Measurements from ENCODE around the gene EPRS1.
A peak's percentile ranks its signal among the peaks of the same experiment; 100 is the strongest.
"Not testable (repeated sequence)": the region's sequence is repeated elsewhere in the genome, so short reads cannot be mapped to it uniquely, and the experiment has no call there.

EPRS1 gene

DNA sequence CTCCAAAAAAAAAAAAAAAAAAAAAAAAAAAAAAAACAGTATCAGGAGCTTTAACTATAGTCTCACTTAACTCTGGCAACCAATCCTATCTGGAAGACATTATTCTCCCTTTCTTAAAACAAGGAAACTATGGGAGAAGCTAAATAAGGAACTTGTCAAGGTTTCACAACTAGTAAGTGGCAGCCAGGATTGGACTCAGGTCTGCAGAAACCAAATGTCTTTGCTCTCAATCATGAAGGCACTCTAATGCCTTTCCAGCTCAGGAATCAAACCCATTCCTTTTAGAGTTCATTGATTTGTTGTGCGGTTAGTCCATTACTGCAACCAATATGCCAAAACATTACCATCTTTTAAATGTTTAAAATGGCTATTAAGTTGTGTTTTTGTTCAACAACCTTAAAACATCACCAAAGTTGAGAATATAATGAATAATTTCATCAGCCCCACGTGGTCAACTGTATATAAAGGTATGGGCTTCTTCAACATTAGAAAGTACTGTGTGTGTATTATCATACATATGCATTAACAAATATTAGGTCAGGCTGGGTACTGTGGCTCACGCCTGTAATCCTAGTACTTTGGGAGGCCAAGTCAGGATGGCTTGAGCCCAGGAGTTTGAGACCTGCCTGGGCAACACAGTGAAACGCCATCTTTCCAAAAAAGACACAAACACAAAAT lies 1.5 kb downstream of the EPRS1 start:
- Mint-ChIP-seq H3K27me3 (ENCODE audit: low read depth) (no peaks in the 10 kb centered on the region), H3K27ac (peak overlapping the region in 2 of 3 experiments; percentile 39 to 81), H3K36me3 (ENCODE audit: low read depth) (no peaks in the 10 kb centered on the region), H3K9me3 (no peaks in the 10 kb centered on the region), H3K4me1 (peaks cover 19% of the 10 kb centered on the region), H3K4me3 (peak overlapping the region; percentile 92 to 93 (median 93))
- TF ChIP-seq, protein P1, sequence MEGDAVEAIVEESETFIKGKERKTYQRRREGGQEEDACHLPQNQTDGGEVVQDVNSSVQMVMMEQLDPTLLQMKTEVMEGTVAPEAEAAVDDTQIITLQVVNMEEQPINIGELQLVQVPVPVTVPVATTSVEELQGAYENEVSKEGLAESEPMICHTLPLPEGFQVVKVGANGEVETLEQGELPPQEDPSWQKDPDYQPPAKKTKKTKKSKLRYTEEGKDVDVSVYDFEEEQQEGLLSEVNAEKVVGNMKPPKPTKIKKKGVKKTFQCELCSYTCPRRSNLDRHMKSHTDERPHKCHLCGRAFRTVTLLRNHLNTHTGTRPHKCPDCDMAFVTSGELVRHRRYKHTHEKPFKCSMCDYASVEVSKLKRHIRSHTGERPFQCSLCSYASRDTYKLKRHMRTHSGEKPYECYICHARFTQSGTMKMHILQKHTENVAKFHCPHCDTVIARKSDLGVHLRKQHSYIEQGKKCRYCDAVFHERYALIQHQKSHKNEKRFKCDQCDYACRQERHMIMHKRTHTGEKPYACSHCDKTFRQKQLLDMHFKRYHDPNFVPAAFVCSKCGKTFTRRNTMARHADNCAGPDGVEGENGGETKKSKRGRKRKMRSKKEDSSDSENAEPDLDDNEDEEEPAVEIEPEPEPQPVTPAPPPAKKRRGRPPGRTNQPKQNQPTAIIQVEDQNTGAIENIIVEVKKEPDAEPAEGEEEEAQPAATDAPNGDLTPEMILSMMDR (IDR thresholded peaks at IDR 0.05; ENCODE audit: unreplicated experiment in 3 of 3) = no peak

GRCh38 chr1:220043646-220044045 lies 2.7 kb downstream of the EPRS1 start:
- Mint-ChIP-seq H3K36me3 (ENCODE audit: low read depth) (peaks cover 6% of the 10 kb centered on the region), H3K9me3 (no peaks in the 10 kb centered on the region)
- TF ChIP-seq, protein P1 (IDR thresholded peaks at IDR 0.05; ENCODE audit: unreplicated experiment in 3 of 3) = no peak

DNA sequence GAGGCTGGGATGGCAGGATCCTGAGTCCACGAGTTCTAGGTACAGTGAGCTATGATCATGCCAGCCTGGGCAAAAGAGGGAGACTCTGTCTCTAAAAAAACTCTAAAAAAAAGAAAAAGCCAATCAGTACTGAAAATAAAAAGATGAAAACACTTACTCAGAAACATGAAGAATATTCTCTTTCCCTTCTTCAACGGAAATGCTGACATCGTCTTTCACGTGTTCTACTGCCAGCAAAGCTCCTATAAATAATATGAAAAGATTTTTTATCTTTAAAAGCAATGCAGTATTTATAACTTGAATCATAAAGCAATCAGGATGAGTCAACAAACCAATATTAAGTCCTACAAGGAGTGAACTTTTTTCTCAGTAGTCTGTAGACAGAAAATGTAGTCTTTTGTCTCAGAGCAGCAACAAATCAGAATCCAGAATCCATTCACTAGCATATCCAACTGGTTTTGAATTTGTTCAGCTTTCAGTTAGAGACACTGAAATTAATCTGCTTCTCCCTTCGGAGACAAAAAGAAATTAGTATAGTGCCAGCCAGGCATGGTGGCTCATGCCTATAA lies 6.2 kb downstream of the EPRS1 start:
- TF ChIP-seq, protein P1 (IDR thresholded peaks at IDR 0.05; ENCODE audit: unreplicated experiment in 3 of 3) = no peak
- Mint-ChIP-seq H3K27me3 (ENCODE audit: low read depth) (no peaks in the 10 kb centered on the region), H3K9me3 (no peaks in the 10 kb centered on the region), H3K4me1 (peaks cover 7% of the 10 kb centered on the region), H3K36me3 (ENCODE audit: low read depth) (peaks cover 21% of the 10 kb centered on the region), H3K4me3 (no peak overlapping the region), H3K27ac (no peak overlapping the region)

More at GRCh38 chr1:220043646-220044045, 2.7 kb downstream of the EPRS1 start:
- Mint-ChIP-seq H3K4me3 (peak overlapping the region; percentile 31 to 68 (median 65)), H3K4me1 (peaks cover 19% of the 10 kb centered on the region), H3K27ac (peak overlapping the region in 1 of 3 experiments; percentile 19), H3K27me3 (ENCODE audit: low read depth) (no peaks in the 10 kb centered on the region)

DNA sequence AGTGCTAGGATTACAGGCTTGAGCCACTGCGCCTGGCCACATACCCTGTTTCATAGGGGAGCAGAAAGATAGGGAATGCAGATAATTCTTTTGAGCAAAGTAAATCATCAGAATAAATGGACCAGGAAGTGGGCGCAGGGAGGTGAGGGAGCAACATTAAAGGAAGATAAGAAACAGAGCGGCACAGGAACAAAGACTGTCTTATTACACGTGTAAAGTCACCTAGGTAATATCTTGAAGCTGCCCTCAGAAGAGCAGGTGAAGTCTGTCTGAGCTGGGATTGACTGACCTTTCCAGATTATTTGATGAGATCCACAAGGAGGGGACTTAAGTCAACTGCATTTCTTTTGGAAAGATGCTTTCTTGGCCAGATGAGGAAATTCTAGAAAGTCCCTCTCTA lies 7.7 kb downstream of the EPRS1 start:
- TF ChIP-seq, protein P1 (IDR thresholded peaks at IDR 0.05; ENCODE audit: unreplicated experiment in 3 of 3) = no peak

GRCh38 chr1:220037810-220038209 lies 8.5 kb downstream of the EPRS1 start:
- H3K4me1 Mint-ChIP-seq; H3K4me3 Mint-ChIP-seq; H3K9me3 Mint-ChIP-seq; H3K27ac Mint-ChIP-seq; H3K27me3 Mint-ChIP-seq (ENCODE audit: low read depth): not testable (repeated sequence)
- H3K36me3 Mint-ChIP-seq (ENCODE audit: low read depth) = peaks cover 31% of the 10 kb centered on the region

More for the DNA sequence above, 7.7 kb downstream of the EPRS1 start:
- H3K27me3 Mint-ChIP-seq (ENCODE audit: low read depth) = no peaks in the 10 kb centered on the region
- H3K4me1 Mint-ChIP-seq = peaks cover 4% of the 10 kb centered on the region
- H3K36me3 Mint-ChIP-seq (ENCODE audit: low read depth) = peaks cover 28% of the 10 kb centered on the region
- no peak overlapping the region for H3K4me3 Mint-ChIP-seq
- H3K9me3 Mint-ChIP-seq = no peaks in the 10 kb centered on the region
- no peak overlapping the region for H3K27ac Mint-ChIP-seq

DNA sequence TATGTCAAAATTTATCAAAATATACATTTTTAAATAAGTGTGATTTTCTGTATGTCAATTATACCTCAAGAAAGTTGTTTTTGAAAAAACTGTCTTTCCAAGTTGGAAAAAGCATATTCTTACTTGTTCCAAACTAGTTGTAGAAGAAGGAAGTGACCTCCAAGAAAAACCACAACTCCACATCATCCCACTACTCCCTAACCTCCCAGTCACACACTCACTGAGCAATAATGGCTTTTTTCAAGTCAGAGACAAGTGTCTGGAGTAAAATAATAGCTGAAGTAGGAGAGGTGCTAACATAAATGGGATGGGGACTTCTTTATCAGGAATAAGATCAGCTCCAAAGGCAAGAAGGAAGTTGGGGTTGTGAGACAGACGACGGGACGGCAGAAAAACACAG lies 13.4 kb downstream of the EPRS1 start:
- Mint-ChIP-seq H3K9me3 (no peaks in the 10 kb centered on the region), H3K4me3 (no peak overlapping the region), H3K4me1 (no peaks in the 10 kb centered on the region), H3K27ac (no peak overlapping the region), H3K36me3 (ENCODE audit: low read depth) (peaks cover 48% of the 10 kb centered on the region), H3K27me3 (ENCODE audit: low read depth) (no peaks in the 10 kb centered on the region)
- TF ChIP-seq, protein P1 (IDR thresholded peaks at IDR 0.05; ENCODE audit: unreplicated experiment in 3 of 3) = no peak
